Smooth muscle cell (in vitro differentiated cells): ENCODE results near the gene TMX3. TPM values are rescaled to one million over a fixed set of nuclear protein-coding genes. Genes with fewer than 3 reads are reported as not detected.

Experiments
- DNase-seq: peaks from one replicate; lab custom pipeline; 2025; ENCODE audit not compliant: unreplicated experiment; lab: John Stamatoyannopoulos, UW
- H2AFZ ChIP-seq: fragments of 200-600 bp; sonication (generic); 2 replicates; pipeline ENCODE4 v1.6.0; 2016; ENCODE audit warnings: antibody characterized with exemption, low read depth, mild to moderate bottlenecking
- H3F3A ChIP-seq: fragments of 200-600 bp; sonication (generic); 2 replicates; pipeline ENCODE4 v1.6.0; 2017; ENCODE audit warnings: antibody characterized with exemption, low read depth
- H3K27ac ChIP-seq: fragments of 200-600 bp; sonication (generic); 2 replicates; pipeline ENCODE4 v1.5.1; 2016; ENCODE audit warnings: low read depth, mild to moderate bottlenecking
- H3K27me3 ChIP-seq: fragments of 200-600 bp; sonication (generic); 2 replicates; pipeline ENCODE4 v1.6.1; 2016; ENCODE audit warnings: low read depth, mild to moderate bottlenecking
- H3K36me3 ChIP-seq: fragments of 200-600 bp; sonication (generic); 2 replicates; pipeline ENCODE4 v1.5.1; 2016; ENCODE audit warnings: low read depth
- H3K4me1 ChIP-seq: fragments of 200-600 bp; sonication (generic); 2 replicates; pipeline ENCODE4 v1.5.1; 2016; ENCODE audit warnings: low read depth
- H3K4me2 ChIP-seq: fragments of 200-600 bp; sonication (generic); 2 replicates; pipeline ENCODE4 v1.6.0; 2016; ENCODE audit warnings: mild to moderate bottlenecking
- H3K4me3 ChIP-seq: fragments of 200-600 bp; sonication (generic); 2 replicates; pipeline ENCODE4 v1.5.1; 2016; ENCODE audit warnings: mild to moderate bottlenecking
- H3K79me2 ChIP-seq: fragments of 200-600 bp; sonication (generic); 2 replicates; pipeline ENCODE4 v1.6.0; 2016; ENCODE audit warnings: low read depth, mild to moderate bottlenecking
- H3K9ac ChIP-seq: fragments of 200-600 bp; sonication (generic); 2 replicates; pipeline ENCODE4 v1.6.0; 2016; ENCODE audit warnings: low read depth
- H3K9me3 ChIP-seq: fragments of 200-600 bp; sonication (generic); replicated peaks from 2 replicates; pipeline ENCODE4 v1.5.1; 2016; ENCODE audit warnings: low read depth
- H4K20me1 ChIP-seq: fragments of 200-600 bp; sonication (generic); 2 replicates; pipeline ENCODE4 v1.6.0; 2016; ENCODE audit warnings: low read depth
- CTCF ChIP-seq: fragments of 200-600 bp; sonication (generic); IDR thresholded peaks from 2 replicates; pipeline ENCODE4 v1.5.1; 2017; ENCODE audit warnings: borderline replicate concordance, mild to moderate bottlenecking, antibody characterized with exemption; ENCODE audit not compliant: insufficient read depth, poor library complexity, severe bottlenecking
- WGBS: methylation state at CpG from one replicate; pipeline ENCODE4 v1.1.7; 2016; ENCODE audit warnings: low lambda C conversion rate; 5-methylcytosine and 5-hydroxymethylcytosine counted together
- polyA plus RNA-seq: library from polyadenylated mRNA; unstranded; fragments of >200 nt; fragmentation: Nextera tagmentation; extraction: Ambion mirVana; gene quantifications from 2 replicates; pipeline ENCODE4 v1.2.1, GENCODE V29; 2016
- total RNA-seq: library from RNA; depleted of rRNA; stranded (reverse); fragments of >200 nt; gene quantifications from 2 replicates; pipeline ENCODE4 v1.2.3, GENCODE V29; 2014

Gene TMX3
- total and polyA plus RNA-seq, 2 experiments from 2014 or later = 25.2 to 55.5 TPM

- Histone ChIP-seq H3K27me3 (no peaks in the 10 kb centered on the region), H3K4me3 (no peak overlapping the region), H2AFZ (peak overlapping the region; percentile 28), H3K9me3 (no peaks in the 10 kb centered on the region), H3F3A (no peaks in the 10 kb centered on the region), H3K27ac (no peak overlapping the region), H3K79me2 (no peaks in the 10 kb centered on the region), H3K36me3 (no peaks in the 10 kb centered on the region), H3K9ac (no peak overlapping the region), H3K4me1 (no peaks in the 10 kb centered on the region), H4K20me1 (no peaks in the 10 kb centered on the region), H3K4me2 (no peak overlapping the region)
- DNase-seq = no peak
- WGBS = 74% methylated on average over 1 of the region's 1 CpG
- no peak for TF ChIP-seq CTCF
These were observed 42.2 kb upstream of the TMX3 start for GRCh38 chr18:68757126-68757525.

GRCh38 chr18:68742206-68742605 lies 27.3 kb upstream of the TMX3 start:
- no peak overlapping the region for H3K4me3 ChIP-seq
- H3K79me2 ChIP-seq = no peaks in the 10 kb centered on the region
- TF ChIP-seq CTCF = no peak
- H3K36me3 ChIP-seq = no peaks in the 10 kb centered on the region
- H3K9ac ChIP-seq = no peak overlapping the region
- no peak overlapping the region for H3K4me2 ChIP-seq
- no peaks in the 10 kb centered on the region for H3K27me3 ChIP-seq
- H3K4me1 ChIP-seq = no peaks in the 10 kb centered on the region
- no peaks in the 10 kb centered on the region for H3F3A ChIP-seq
- no peak overlapping the region for H2AFZ ChIP-seq
- H3K27ac ChIP-seq = no peak overlapping the region
- DNase-seq = no peak
- no peaks in the 10 kb centered on the region for H3K9me3 ChIP-seq
- 88% methylated on average over 1 of the region's 1 CpG for WGBS
- no peaks in the 10 kb centered on the region for H4K20me1 ChIP-seq

- no peak overlapping the region for H3K27ac ChIP-seq
- TF ChIP-seq CTCF = no peak
- WGBS = 95% methylated on average over 1 of the region's 1 CpG
These were observed 26.1 kb upstream of the TMX3 start for GRCh38 chr18:68740966-68741365.

GRCh38 chr18:68739462-68739861 lies 24.6 kb upstream of the TMX3 start:
- H3K4me1 ChIP-seq = no peaks in the 10 kb centered on the region
- H3K9me3 ChIP-seq = no peaks in the 10 kb centered on the region
- no peak overlapping the region for H3K4me2 ChIP-seq
- no peaks in the 10 kb centered on the region for H3K27me3 ChIP-seq
- no peak overlapping the region for H3K9ac ChIP-seq
- no peak overlapping the region for H2AFZ ChIP-seq
- DNase-seq = no peak
- H3F3A ChIP-seq = no peaks in the 10 kb centered on the region
- 96% methylated on average over 1 of the region's 1 CpG for WGBS
- no peak overlapping the region for H3K27ac ChIP-seq
- H4K20me1 ChIP-seq = no peaks in the 10 kb centered on the region
- H3K4me3 ChIP-seq = no peak overlapping the region
- no peaks in the 10 kb centered on the region for H3K79me2 ChIP-seq
- TF ChIP-seq CTCF = no peak
- H3K36me3 ChIP-seq = no peaks in the 10 kb centered on the region

More at GRCh38 chr18:68740966-68741365, 26.1 kb upstream of the TMX3 start:
- Histone ChIP-seq H3K4me2 (no peak overlapping the region), H3K4me3 (no peak overlapping the region), H3K4me1 (no peaks in the 10 kb centered on the region), H3F3A (no peaks in the 10 kb centered on the region), H3K79me2 (no peaks in the 10 kb centered on the region), H4K20me1 (no peaks in the 10 kb centered on the region), H3K9ac (no peak overlapping the region), H3K27me3 (no peaks in the 10 kb centered on the region), H3K36me3 (no peaks in the 10 kb centered on the region), H2AFZ (no peak overlapping the region), H3K9me3 (no peaks in the 10 kb centered on the region)
- no peak for DNase-seq
